HEK293 (cell line): ENCODE measurements around the gene TTC22.

Experiments used
- CTCF ChIA-PET: fragments of 350-600 bp; formaldehyde crosslinking; extraction: SDS; loops from one replicate; lab custom pipeline; 2021; ENCODE audit warnings: antibody characterized with exemption; lab: Yijun Ruan, JAX
- POLR2A ChIA-PET: fragments of 300-600 bp; formaldehyde crosslinking; extraction: SDS; loops from one replicate; lab custom pipeline; 2020; ENCODE audit warnings: antibody characterized with exemption, inconsistent platforms; lab: Yijun Ruan, JAX
- H3K27ac ChIP-seq: fragments of 200-500 bp; sonication (Bioruptor generic); 2 replicates; pipeline ENCODE4 v1.5.1; 2014; ENCODE audit warnings: low read depth, low read length, control low read depth, inconsistent platforms; ENCODE audit errors: extremely low read depth
- H3K36me3 ChIP-seq, 2 experiments: fragments of 200-500 bp in 1 of 2; sonication (Bioruptor generic) in 1 of 2; 1 replicate in 1 of 2; 2 replicates in 1 of 2; pipeline ENCODE4 v1.5.1; 2014 to 2017; ENCODE audit warnings: inconsistent platforms in 2 of 2, low read length in 2 of 2; ENCODE audit not compliant: control insufficient read depth in 2 of 2, insufficient read depth in 1 of 2
- H3K4me1 ChIP-seq: fragments of 200-500 bp; sonication (Bioruptor generic); 2 replicates; pipeline ENCODE4 v1.5.1; 2014; ENCODE audit warnings: mild to moderate bottlenecking, low read length, inconsistent platforms; ENCODE audit not compliant: control insufficient read depth, insufficient read depth
- H3K4me3 ChIP-seq: 2 replicates; pipeline ENCODE4 v1.5.1; 2011; ENCODE audit warnings: low read depth, mild to moderate bottlenecking, control low read depth, low read length, moderate library complexity
- H3K9me3 ChIP-seq: fragments of 200-500 bp; sonication (Bioruptor generic); 2 replicates; pipeline ENCODE4 v1.5.1; 2014; ENCODE audit warnings: low read depth, low read length, inconsistent platforms; ENCODE audit not compliant: control insufficient read depth, insufficient read depth
- EGR2 ChIP-seq: fragments of 450-650 bp; formaldehyde crosslinking; IDR thresholded peaks from 2 replicates; pipeline ENCODE4 v1.5.1; 2016; ENCODE audit warnings: low read depth, missing biosample characterization, missing genetic modification characterization
- GLI2 ChIP-seq: fragments of 450-650 bp; formaldehyde crosslinking; IDR thresholded peaks from 2 replicates; pipeline ENCODE4; 2017; ENCODE audit warnings: missing biosample characterization, missing genetic modification characterization, low read depth, borderline replicate concordance
- HOXC10 ChIP-seq: sonication (generic); formaldehyde crosslinking; IDR thresholded peaks from 2 replicates; pipeline ENCODE4 v1.8.1; 2023; ENCODE audit warnings: mild to moderate bottlenecking, missing genetic modification reagents
- OSR2 ChIP-seq: fragments of 450-650 bp; formaldehyde crosslinking; IDR thresholded peaks from 2 replicates; pipeline ENCODE4 v1.5.1; 2016; ENCODE audit warnings: missing biosample characterization, missing genetic modification characterization
- PRDM4 ChIP-seq: fragments of 450-650 bp; formaldehyde crosslinking; IDR thresholded peaks from 2 replicates; pipeline ENCODE4 v1.5.1; 2017; ENCODE audit warnings: missing biosample characterization, missing genetic modification characterization
- PRDM6 ChIP-seq: fragments of 450-650 bp; formaldehyde crosslinking; IDR thresholded peaks from 2 replicates; pipeline ENCODE4 v1.5.1; 2017; ENCODE audit warnings: missing biosample characterization, missing genetic modification characterization
- SP7 ChIP-seq: fragments of 450-650 bp; formaldehyde crosslinking; IDR thresholded peaks from 2 replicates; pipeline ENCODE4 v1.5.1; 2016; ENCODE audit warnings: missing biosample characterization, missing genetic modification characterization
- TCF7L2 ChIP-seq: IDR thresholded peaks from 2 replicates; pipeline ENCODE4 v1.6.1; 2011; ENCODE audit warnings: low read depth, mild to moderate bottlenecking, inconsistent platforms, low read length, moderate library complexity, borderline replicate concordance
- ZBTB17 ChIP-seq: fragments of 450-650 bp; formaldehyde crosslinking; IDR thresholded peaks from 2 replicates; pipeline ENCODE4 v1.5.1; 2016; ENCODE audit warnings: missing biosample characterization, missing genetic modification characterization
- ZBTB44 ChIP-seq: fragments of 450-650 bp; IDR thresholded peaks from 2 replicates; pipeline ENCODE4 v1.5.1; 2018; ENCODE audit warnings: missing biosample characterization, mild to moderate bottlenecking, missing genetic modification characterization
- ZBTB7A ChIP-seq: fragments of 450-650 bp; formaldehyde crosslinking; IDR thresholded peaks from 2 replicates; pipeline ENCODE4 v1.5.1; 2016; ENCODE audit warnings: low read depth, missing biosample characterization, missing genetic modification characterization
- ZNF148 ChIP-seq: fragments of 450-650 bp; formaldehyde crosslinking; IDR thresholded peaks from 2 replicates; pipeline ENCODE4 v1.5.0; 2017; ENCODE audit warnings: missing biosample characterization, missing genetic modification characterization, borderline replicate concordance
- ZNF211 ChIP-seq: fragments of 450-650 bp; formaldehyde crosslinking; IDR thresholded peaks from 2 replicates; pipeline ENCODE4 v1.5.1; 2016; ENCODE audit warnings: low read depth, missing biosample characterization, missing genetic modification characterization
- ZNF24 ChIP-seq: fragments of 450-650 bp; formaldehyde crosslinking; IDR thresholded peaks from 2 replicates; pipeline ENCODE4 v1.5.1; 2016; ENCODE audit warnings: missing biosample characterization, missing genetic modification characterization
- ZNF544 ChIP-seq: fragments of 450-650 bp; formaldehyde crosslinking; IDR thresholded peaks from 2 replicates; pipeline ENCODE4 v1.5.0; 2017; ENCODE audit warnings: missing biosample characterization, missing genetic modification characterization
- ZNF580 ChIP-seq: fragments of 450-650 bp; formaldehyde crosslinking; IDR thresholded peaks from 2 replicates; pipeline ENCODE4 v1.5.1; 2016; ENCODE audit warnings: missing biosample characterization, missing genetic modification characterization
- ZNF629 ChIP-seq: fragments of 450-650 bp; formaldehyde crosslinking; IDR thresholded peaks from 2 replicates; pipeline ENCODE4 v1.5.1; 2017; ENCODE audit warnings: missing biosample characterization, missing genetic modification characterization
- ZNF645 ChIP-seq: fragments of 450-650 bp; formaldehyde crosslinking; IDR thresholded peaks from 2 replicates; pipeline ENCODE4; 2016; ENCODE audit warnings: missing biosample characterization, missing genetic modification characterization
- ZNF658 ChIP-seq: fragments of 450-650 bp; formaldehyde crosslinking; IDR thresholded peaks from 2 replicates; pipeline ENCODE4; 2016; ENCODE audit warnings: missing biosample characterization, missing genetic modification characterization
- ZNF664 ChIP-seq: fragments of 450-650 bp; formaldehyde crosslinking; IDR thresholded peaks from 2 replicates; pipeline ENCODE4 v1.5.1; 2016; ENCODE audit warnings: missing biosample characterization, missing genetic modification characterization
- ZNF677 ChIP-seq: fragments of 450-650 bp; IDR thresholded peaks from 2 replicates; pipeline ENCODE4 v1.5.0; 2018; ENCODE audit warnings: missing biosample characterization, mild to moderate bottlenecking, missing genetic modification characterization, moderate library complexity
- ZNF704 ChIP-seq: fragments of 450-650 bp; formaldehyde crosslinking; IDR thresholded peaks from 2 replicates; pipeline ENCODE4 v1.5.1; 2016; ENCODE audit warnings: missing biosample characterization, missing genetic modification characterization

Gene TTC22

GRCh38 chr1:54741531-54741930 is 59.6 kb downstream of the TTC22 start:
- POLR2A ChIA-PET = no interaction called here
- Histone ChIP-seq H3K36me3 (peaks cover 17 to 79% of the 10 kb centered on the region in 2 experiments), H3K4me3 (no peak overlapping the region), H3K4me1 (no peaks in the 10 kb centered on the region), H3K9me3 (no peaks in the 10 kb centered on the region), H3K27ac (no peak overlapping the region)
- CTCF ChIA-PET = no interaction called here
- no peak for TF ChIP-seq ZNF211 (tag by site-specific recombination)
- no peak for TF ChIP-seq TCF7L2
- no peak for TF ChIP-seq ZNF664 (tag by site-specific recombination)
- TF ChIP-seq ZNF645 (tag by site-specific recombination) = no peak
- no peak for TF ChIP-seq PRDM4 (tag by site-specific recombination)
- no peak for TF ChIP-seq ZBTB7A

- H3K4me3 ChIP-seq = no peak overlapping the region
- peaks cover 29 to 92% of the 10 kb centered on the region in 2 experiments for H3K36me3 ChIP-seq
- ChIA-PET CTCF (no interaction called here), POLR2A (no interaction called here)
- H3K9me3 ChIP-seq = no peaks in the 10 kb centered on the region
- TF ChIP-seq ZNF580 = no peak
- TF ChIP-seq ZNF677 = no peak
- no peak for TF ChIP-seq ZNF544 (tag by site-specific recombination)
- no peak for TF ChIP-seq ZBTB17 (tag by site-specific recombination)
- no peak for TF ChIP-seq ZNF24
- no peak for TF ChIP-seq SP7 (tag by site-specific recombination)
- TF ChIP-seq ZNF148 = no peak
- TF ChIP-seq ZNF658 (tag by site-specific recombination) = no peak
- TF ChIP-seq ZNF629 (tag by site-specific recombination) = no peak
- no peak for TF ChIP-seq EGR2 (tag by site-specific recombination)
- no peak for TF ChIP-seq HOXC10 (CRISPR knock-in tag)
- TF ChIP-seq ZBTB44 (tag by site-specific recombination) = no peak
- TF ChIP-seq PRDM6 (tag by site-specific recombination) = no peak
- TF ChIP-seq ZNF704 (tag by site-specific recombination) = no peak
- no peak for TF ChIP-seq OSR2 (tag by site-specific recombination)
- no peak for TF ChIP-seq GLI2 (tag by site-specific recombination)
- H3K27ac ChIP-seq = no peak overlapping the region
- H3K4me1 ChIP-seq = no peaks in the 10 kb centered on the region
Measured at GRCh38 chr1:54738244-54738643, 62.9 kb downstream of the TTC22 start.
